ENCODE measurements around the gene ASCL3.
"Not testable (repeated sequence)": the region's sequence is repeated elsewhere in the genome, so short reads cannot be mapped to it uniquely, and the experiment has no call there.

Gene ASCL3

GRCh38 chr11:8942518-8943066 lies at the start of gene ASCL3:
Gene ASCL3, minus strand, starts transcription at chr11:8943016. Its CDS starts 4,855 bp downstream, at chr11:8938161.
- no peak for DNase-seq (ENCODE audit: low spot score)

- no peak for DNase-seq (ENCODE audit: low spot score)
Observed at GRCh38 chr11:8989453-8989852, 46.6 kb upstream of the ASCL3 start.

- DNase-seq (ENCODE audit: low spot score) = no peak
Observed at GRCh38 chr11:8988329-8989234, 45.8 kb upstream of the ASCL3 start.

GRCh38 chr11:8987446-8987845 lies 44.6 kb upstream of the ASCL3 start:
- DNase-seq (ENCODE audit: low spot score) = no peak

- DNase-seq (ENCODE audit: low spot score) = not testable (repeated sequence)
Observed at GRCh38 chr11:8986772-8987171, 44.0 kb upstream of the ASCL3 start.

GRCh38 chr11:8985462-8985861 lies 42.6 kb upstream of the ASCL3 start:
- no peak for DNase-seq (ENCODE audit: low spot score)

- DNase-seq (ENCODE audit: low spot score) = no peak
Observed at GRCh38 chr11:8983552-8983951, 40.7 kb upstream of the ASCL3 start.

GRCh38 chr11:8980485-8980884 lies 37.7 kb upstream of the ASCL3 start:
- DNase-seq (ENCODE audit: low spot score) = no peak

GRCh38 chr11:8979365-8979764 lies 36.5 kb upstream of the ASCL3 start:
- not testable (repeated sequence) for DNase-seq (ENCODE audit: low spot score)

- DNase-seq (ENCODE audit: low spot score) = no peak
Observed at GRCh38 chr11:8973121-8973520, 30.3 kb upstream of the ASCL3 start.

- no peak for DNase-seq (ENCODE audit: low spot score)
Observed at GRCh38 chr11:8971924-8972316, 29.1 kb upstream of the ASCL3 start.

- DNase-seq (ENCODE audit: low spot score) = no peak
Observed at GRCh38 chr11:8971196-8971923, 28.5 kb upstream of the ASCL3 start.

GRCh38 chr11:8967184-8967583 lies 24.4 kb upstream of the ASCL3 start:
- DNase-seq (ENCODE audit: low spot score) = no peak

GRCh38 chr11:8964324-8965320 lies 21.8 kb upstream of the ASCL3 start, which contains the start of gene TMEM9B:
Gene TMEM9B, minus strand, starts transcription at chr11:8964442. Its CDS starts 129 bp downstream, at chr11:8964313.
- DNase-seq (ENCODE audit: low spot score) = peak; percentile 90

- no peak for DNase-seq (ENCODE audit: low spot score)
Observed at GRCh38 chr11:8963569-8964323, 20.9 kb upstream of the ASCL3 start.

GRCh38 chr11:8962841-8963240 lies 20.0 kb upstream of the ASCL3 start:
- DNase-seq (ENCODE audit: low spot score) = no peak

- DNase-seq (ENCODE audit: low spot score) = no peak
Observed at GRCh38 chr11:8961401-8961800, 18.6 kb upstream of the ASCL3 start.

- peak; percentile 20 for DNase-seq (ENCODE audit: low spot score)
Observed at GRCh38 chr11:8959546-8960166, 16.8 kb upstream of the ASCL3 start.

- DNase-seq (ENCODE audit: low spot score) = no peak
Observed at GRCh38 chr11:8956860-8957259, 14.0 kb upstream of the ASCL3 start.

- no peak for DNase-seq (ENCODE audit: low spot score)
Observed at GRCh38 chr11:8948886-8949285, 6.1 kb upstream of the ASCL3 start.
